Measurements from ENCODE around the gene C11orf98.

GRCh38 chr11:62708793-62709192, 43.8 kb upstream of the C11orf98 start:
- TF ChIP-seq POLR2A (IDR thresholded peaks at IDR 0.05; ENCODE audit: low read depth, low read length) (no peak), POLR2AphosphoS5 (IDR thresholded peaks at IDR 0.05; ENCODE audit: low read depth, low read length) (no peak), TAF1 (IDR thresholded peaks at IDR 0.05; ENCODE audit: borderline replicate concordance, low read depth, low read length) (no peak)
